Heart left ventricle (tissue), 13 donors: ENCODE data around the gene PLEKHA6.

Experiments
- POLR2A ChIP-seq, 2 donors: fragments of 450-650 bp; IDR thresholded peaks; one replicate each; pipeline ENCODE4 v1.6.1; 2017; ENCODE audit warnings: antibody characterized with exemption in 2 of 2, mild to moderate bottlenecking in 2 of 2, moderate library complexity in 2 of 2
- TF ChIP-seq, protein P1 (sequence below), 12 donors: fragments of 200-600 bp; sonication (generic) in 4 of 12; IDR thresholded peaks; one replicate each; pipeline versions ENCODE4 v1.5.0 to v1.8.0; 2018 to 2022; ENCODE audit warnings: antibody characterized with exemption in 12 of 12, mild to moderate bottlenecking in 5 of 12
- donor health status: ischemic (EF 13 %, LVEDD 7.1; RV severe dilation, severe dysfunction).
- donor health status: DM: no; HTN: yes; CAD: no.
- donor health status: DM: no; HTN: no; CAD: no.
- donor health status: ischemic (EF 25% LVEDD 6.9; RV normal size, moderate dysfunction).
- donor health status: ischemic (EF 25% LVEDD 5.7; RV mildly dilated, moderate dysfunction).
- donor health status: ischemic (EF 35%, LVEDD 5.7; RV mildly dilated, moderate dysfunction).
- donor health status: nonischemic (EF 11% LVEDD 7.7; RV severe dilation, severe dysfunction).
- donor health status: DM: yes; HTN: yes; CAD: no.
- donor health status: PGD.
- donor health status: ischemic (EF 29% LVEDD 5.4; RV normal size, mild dysfunction).
- donor health status: nonischemic (EF 23%, LVEDD 6.1; RV moderate dilation, normal function).

DNA sequence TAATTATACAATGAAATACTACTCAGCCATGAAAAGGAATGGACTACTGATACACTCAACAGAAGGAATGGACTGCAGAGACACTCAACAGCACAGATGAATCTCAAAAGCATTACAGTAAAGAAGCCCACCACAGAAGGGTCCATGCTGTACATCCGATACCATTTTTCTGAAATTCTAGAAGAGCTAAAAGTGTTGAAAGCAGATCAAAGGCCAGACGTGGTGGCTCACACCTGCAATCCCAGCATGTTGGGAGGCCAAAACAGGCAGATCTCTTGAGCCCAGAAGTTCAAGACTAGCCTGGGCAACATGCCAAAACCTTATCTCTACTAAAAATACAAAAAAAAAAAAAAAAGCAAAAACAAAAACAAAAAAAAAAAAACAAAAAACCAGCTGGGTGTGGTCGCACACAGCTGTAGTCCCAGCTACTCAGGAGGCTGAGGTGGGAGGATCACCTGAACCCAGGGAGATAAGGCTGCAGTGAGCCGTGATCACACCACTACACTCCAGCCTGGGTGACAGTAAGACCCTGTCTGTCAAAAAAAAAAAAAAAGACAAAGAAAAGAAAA lies 36.4 kb upstream of the PLEKHA6 start:
- TF ChIP-seq POLR2A (IDR thresholded peaks at IDR 0.05): no peak
- TF ChIP-seq, protein P1, sequence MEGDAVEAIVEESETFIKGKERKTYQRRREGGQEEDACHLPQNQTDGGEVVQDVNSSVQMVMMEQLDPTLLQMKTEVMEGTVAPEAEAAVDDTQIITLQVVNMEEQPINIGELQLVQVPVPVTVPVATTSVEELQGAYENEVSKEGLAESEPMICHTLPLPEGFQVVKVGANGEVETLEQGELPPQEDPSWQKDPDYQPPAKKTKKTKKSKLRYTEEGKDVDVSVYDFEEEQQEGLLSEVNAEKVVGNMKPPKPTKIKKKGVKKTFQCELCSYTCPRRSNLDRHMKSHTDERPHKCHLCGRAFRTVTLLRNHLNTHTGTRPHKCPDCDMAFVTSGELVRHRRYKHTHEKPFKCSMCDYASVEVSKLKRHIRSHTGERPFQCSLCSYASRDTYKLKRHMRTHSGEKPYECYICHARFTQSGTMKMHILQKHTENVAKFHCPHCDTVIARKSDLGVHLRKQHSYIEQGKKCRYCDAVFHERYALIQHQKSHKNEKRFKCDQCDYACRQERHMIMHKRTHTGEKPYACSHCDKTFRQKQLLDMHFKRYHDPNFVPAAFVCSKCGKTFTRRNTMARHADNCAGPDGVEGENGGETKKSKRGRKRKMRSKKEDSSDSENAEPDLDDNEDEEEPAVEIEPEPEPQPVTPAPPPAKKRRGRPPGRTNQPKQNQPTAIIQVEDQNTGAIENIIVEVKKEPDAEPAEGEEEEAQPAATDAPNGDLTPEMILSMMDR (IDR thresholded peaks at IDR 0.05): no peak
